Measurements from ENCODE around the gene SUCNR1. TPM values are rescaled to one million over a fixed set of nuclear protein-coding genes. Genes with fewer than 3 reads are reported as not detected.

Gene SUCNR1
- total RNA-seq, 1 experiment from 2014 or later: not detected

DNA sequence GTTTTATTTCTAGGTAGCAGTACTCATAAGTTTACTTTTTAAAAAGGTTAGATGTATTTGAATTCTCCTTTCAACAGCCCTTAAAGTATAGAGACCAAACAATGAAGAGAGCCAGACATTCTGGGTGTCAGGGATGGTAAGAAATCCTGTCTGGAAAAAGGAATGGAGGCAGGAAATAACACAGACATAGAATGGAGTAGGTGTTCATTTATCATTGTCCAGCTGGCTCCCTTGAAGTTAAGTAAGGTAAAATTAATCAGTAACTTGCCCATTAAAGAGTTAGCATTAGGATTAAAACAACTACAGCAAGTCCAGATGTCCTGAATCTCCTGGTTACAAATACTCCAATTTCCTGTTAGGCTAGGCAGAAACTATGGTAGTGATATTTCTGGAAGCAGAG is 13.5 kb upstream of the SUCNR1 start:
- CTCF ChIA-PET: no interaction called here
- H3K4me1 ChIP-seq (replicated peaks; ENCODE audit: insufficient read depth): peaks cover 14% of the 10 kb centered on the region

GRCh38 chr3:151863611-151864010 is 9.8 kb upstream of the SUCNR1 start:
- H4K20me1 ChIP-seq (ENCODE audit: insufficient read depth): no peaks in the 10 kb centered on the region
- H3F3A ChIP-seq (ENCODE audit: insufficient read depth, low read depth): no peaks in the 10 kb centered on the region
- H3K4me1 ChIP-seq (replicated peaks; ENCODE audit: insufficient read depth): peaks cover 20% of the 10 kb centered on the region
- DNase-seq: no peak
- no peaks in the 10 kb centered on the region; the same call in 1 of the 2 replicates for H3K9me2 ChIP-seq (ENCODE audit: insufficient read depth)
- ChIA-PET CTCF (no interaction called here), POLR2A (ENCODE audit: unreplicated experiment) (no interaction called here)
- no TSS peak for BruUV-seq (replicated peaks)
- no peak overlapping the region for H3K27ac ChIP-seq
- H3K79me2 ChIP-seq (ENCODE audit: low read depth): no peaks in the 10 kb centered on the region
- no peak overlapping the region for H3K4me3 ChIP-seq
- H3K9me3 ChIP-seq (ENCODE audit: insufficient read depth, low read depth): peaks cover 10% of the 10 kb centered on the region
- TF ChIP-seq EZH2 (IDR thresholded peaks at IDR 0.05; ENCODE audit: low read depth): no peak
- TF ChIP-seq, protein P1, sequence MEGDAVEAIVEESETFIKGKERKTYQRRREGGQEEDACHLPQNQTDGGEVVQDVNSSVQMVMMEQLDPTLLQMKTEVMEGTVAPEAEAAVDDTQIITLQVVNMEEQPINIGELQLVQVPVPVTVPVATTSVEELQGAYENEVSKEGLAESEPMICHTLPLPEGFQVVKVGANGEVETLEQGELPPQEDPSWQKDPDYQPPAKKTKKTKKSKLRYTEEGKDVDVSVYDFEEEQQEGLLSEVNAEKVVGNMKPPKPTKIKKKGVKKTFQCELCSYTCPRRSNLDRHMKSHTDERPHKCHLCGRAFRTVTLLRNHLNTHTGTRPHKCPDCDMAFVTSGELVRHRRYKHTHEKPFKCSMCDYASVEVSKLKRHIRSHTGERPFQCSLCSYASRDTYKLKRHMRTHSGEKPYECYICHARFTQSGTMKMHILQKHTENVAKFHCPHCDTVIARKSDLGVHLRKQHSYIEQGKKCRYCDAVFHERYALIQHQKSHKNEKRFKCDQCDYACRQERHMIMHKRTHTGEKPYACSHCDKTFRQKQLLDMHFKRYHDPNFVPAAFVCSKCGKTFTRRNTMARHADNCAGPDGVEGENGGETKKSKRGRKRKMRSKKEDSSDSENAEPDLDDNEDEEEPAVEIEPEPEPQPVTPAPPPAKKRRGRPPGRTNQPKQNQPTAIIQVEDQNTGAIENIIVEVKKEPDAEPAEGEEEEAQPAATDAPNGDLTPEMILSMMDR (conservative IDR thresholded peaks at IDR 0.05): no peak
- H3K36me3 ChIP-seq (ENCODE audit: low read depth): 0 out of 2 replicates have a peak, but pooled peaks cover 4% of the 10 kb centered on the region
- H3K4me2 ChIP-seq: no peak overlapping the region
- intact Hi-C loops (cut with micrococcal nuclease; ENCODE audit: unreplicated experiment): no loop called here
- H3K27me3 ChIP-seq (ENCODE audit: insufficient read depth, low read depth): no peaks in the 10 kb centered on the region
- H2AFZ ChIP-seq: no peak overlapping the region

More for the DNA sequence above, 13.5 kb upstream of the SUCNR1 start:
- no peaks in the 10 kb centered on the region for H3K27me3 ChIP-seq (ENCODE audit: insufficient read depth, low read depth)
- no TSS peak for BruUV-seq (replicated peaks)
- no peaks in the 10 kb centered on the region for H3K79me2 ChIP-seq (ENCODE audit: low read depth)
- H2AFZ ChIP-seq: no peak overlapping the region
- H3K27ac ChIP-seq: no peak overlapping the region
- H4K20me1 ChIP-seq (ENCODE audit: insufficient read depth): no peaks in the 10 kb centered on the region
- H3K36me3 ChIP-seq (ENCODE audit: low read depth): no peaks in the 10 kb centered on the region
- intact Hi-C loops (cut with micrococcal nuclease; ENCODE audit: unreplicated experiment): no loop called here
- H3K9me2 ChIP-seq (ENCODE audit: insufficient read depth): no peaks in the 10 kb centered on the region; the same call in 1 of the 2 replicates
- no peaks in the 10 kb centered on the region for H3F3A ChIP-seq (ENCODE audit: insufficient read depth, low read depth)
- no peak for TF ChIP-seq EZH2 (IDR thresholded peaks at IDR 0.05; ENCODE audit: low read depth)
- TF ChIP-seq, protein P1 (conservative IDR thresholded peaks at IDR 0.05): no peak
- H3K9me3 ChIP-seq (ENCODE audit: insufficient read depth, low read depth): peaks cover 6% of the 10 kb centered on the region; the same call in 1 of the 2 replicates
- no peak for DNase-seq
- no peak overlapping the region for H3K4me3 ChIP-seq
- POLR2A ChIA-PET (ENCODE audit: unreplicated experiment): no interaction called here
- no peak overlapping the region for H3K4me2 ChIP-seq

DNA sequence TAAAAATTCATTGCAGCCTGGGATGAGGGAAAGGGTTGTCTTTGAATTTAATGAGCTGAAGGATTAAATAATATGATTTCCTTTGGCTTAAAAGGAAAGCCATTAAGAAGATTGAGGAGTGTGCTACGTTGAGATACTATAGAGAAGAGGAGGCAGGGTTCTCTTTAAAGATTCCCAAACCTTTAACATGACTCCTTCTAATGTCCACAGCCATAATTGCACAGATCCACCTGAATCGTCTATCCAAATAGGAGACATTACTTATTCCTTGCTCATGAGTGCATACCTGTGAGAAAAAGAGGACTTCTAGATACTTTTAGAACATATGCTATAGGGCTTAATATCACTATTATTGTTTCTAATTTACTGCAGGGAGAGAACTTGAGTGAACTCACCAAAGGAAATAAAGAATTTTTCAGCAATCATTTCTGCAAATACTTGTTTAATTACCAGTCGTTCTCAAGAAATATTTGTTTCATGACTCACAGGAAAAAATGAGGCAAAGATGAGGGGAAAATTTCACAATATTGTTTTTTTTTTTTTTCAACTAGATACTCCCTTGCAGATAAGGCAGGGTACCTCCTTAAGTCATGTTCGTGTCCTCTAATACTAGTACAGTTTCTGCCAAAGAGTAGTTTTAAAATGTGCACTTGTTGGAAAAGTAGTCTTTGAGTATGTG is 8.9 kb upstream of the SUCNR1 start:
- Histone ChIP-seq H3F3A (ENCODE audit: insufficient read depth, low read depth) (no peaks in the 10 kb centered on the region), H3K4me3 (no peak overlapping the region), H3K27ac (peak overlapping the region; percentile 38), H3K9me2 (ENCODE audit: insufficient read depth) (no peaks in the 10 kb centered on the region; the same call in 1 of the 2 replicates), H3K4me1 (replicated peaks; ENCODE audit: insufficient read depth) (peaks cover 20% of the 10 kb centered on the region), H3K4me2 (peak overlapping the region; percentile 41), H4K20me1 (ENCODE audit: insufficient read depth) (no peaks in the 10 kb centered on the region), H3K79me2 (ENCODE audit: low read depth) (no peaks in the 10 kb centered on the region), H3K9me3 (ENCODE audit: insufficient read depth, low read depth) (peaks cover 10% of the 10 kb centered on the region), H3K27me3 (ENCODE audit: insufficient read depth, low read depth) (no peaks in the 10 kb centered on the region), H3K36me3 (ENCODE audit: low read depth) (0 out of 2 replicates have a peak, but pooled peaks cover 4% of the 10 kb centered on the region), H2AFZ (0 out of 2 replicates have a peak overlapping the region, but pooled peaks have one; percentile 19)
- no TSS peak for BruUV-seq (replicated peaks)
- TF ChIP-seq, protein P1 (conservative IDR thresholded peaks at IDR 0.05): no peak
- no peak for TF ChIP-seq EZH2 (IDR thresholded peaks at IDR 0.05; ENCODE audit: low read depth)
- intact Hi-C loops (cut with micrococcal nuclease; ENCODE audit: unreplicated experiment): no loop called here
- ChIA-PET CTCF (no interaction called here), POLR2A (ENCODE audit: unreplicated experiment) (no interaction called here)
- peak in 1 of 2 experiments; percentile 82 for DNase-seq
